ENCODE measurements around the gene PSEN1. TPM values are rescaled to one million over a fixed set of nuclear protein-coding genes. Genes with fewer than 3 reads are reported as not detected.

The PSEN1 gene
- total and polyA plus RNA-seq, 2 donors (not counting 3 experiments of a cell fraction or from before 2014, with no cell fraction given), result 16.5 to 36.8 TPM

DNA sequence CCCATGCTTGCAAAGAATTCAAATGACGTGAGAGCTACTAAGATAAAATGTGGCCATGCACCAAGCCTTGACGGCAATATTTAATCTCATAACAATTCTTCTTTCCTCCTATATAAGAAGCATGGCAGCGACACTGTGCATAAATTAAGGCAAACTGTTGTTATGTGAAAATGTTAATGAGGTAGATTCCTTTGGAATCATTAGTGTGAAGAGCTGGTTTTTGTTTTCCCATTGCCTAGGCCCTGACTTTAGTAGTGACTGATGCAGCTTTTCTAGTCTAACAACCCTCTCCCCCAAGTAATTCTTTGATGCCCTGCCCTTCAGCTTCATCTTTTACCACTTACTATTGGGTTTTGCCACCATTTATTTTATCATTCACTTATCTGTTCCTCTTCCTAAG is 10.6 kb upstream of the PSEN1 start:
- H2AFZ ChIP-seq (ENCODE audit: low read depth, low read length), result no peak overlapping the region
- POLR2A ChIA-PET, result no interaction called here
- peaks cover 7 to 9% of the 10 kb centered on the region in 2 experiments for H3K36me3 ChIP-seq (ENCODE audit: control insufficient read depth in 2 of 2, extremely low read depth in 1 of 2, insufficient read depth in 2 of 2, low read length in 2 of 2)
- no peak overlapping the region for H3K4me2 ChIP-seq (ENCODE audit: insufficient read depth, low read length)
- H3K4me1 ChIP-seq (ENCODE audit: control insufficient read depth, extremely low read depth, insufficient read depth, low read length), result no peaks in the 10 kb centered on the region
- H3K9me1 ChIP-seq (replicated peaks; ENCODE audit: control insufficient read depth, extremely low read depth, insufficient read depth, low read length), result peaks cover 2% of the 10 kb centered on the region
- CTCF ChIA-PET, result no interaction called here
- no peak for DNase-seq (ENCODE audit: low read depth, low spot score)
- TF ChIP-seq FOS (IDR thresholded peaks at IDR 0.05; ENCODE audit: borderline replicate concordance, insufficient read depth, low read length) (no peak), EZH2 (IDR thresholded peaks at IDR 0.05; ENCODE audit: borderline replicate concordance, low read depth, low read length, severe bottlenecking) (no peak), POLR2A (IDR thresholded peaks at IDR 0.05; ENCODE audit: low read depth, low read length) (no peak), POLR2AphosphoS5 (IDR thresholded peaks at IDR 0.05; ENCODE audit: insufficient read depth, low read depth, low read length) (no peak), JUN (IDR thresholded peaks at IDR 0.05; ENCODE audit: borderline replicate concordance, insufficient read depth, insufficient read length, low read depth) (no peak), MYC (IDR thresholded peaks at IDR 0.05; ENCODE audit: low read depth, low read length) (no peak), CTCF (IDR thresholded peaks at IDR 0.05; ENCODE audit: extremely low read depth in 1 of 2, insufficient read depth in 1 of 2, low read depth in 1 of 2, low read length in 2 of 2) (no peak), GATA2 (IDR thresholded peaks at IDR 0.05; ENCODE audit: insufficient read depth, insufficient read length, low read depth, low read length) (no peak)
- TF ChIP-seq, protein P1, sequence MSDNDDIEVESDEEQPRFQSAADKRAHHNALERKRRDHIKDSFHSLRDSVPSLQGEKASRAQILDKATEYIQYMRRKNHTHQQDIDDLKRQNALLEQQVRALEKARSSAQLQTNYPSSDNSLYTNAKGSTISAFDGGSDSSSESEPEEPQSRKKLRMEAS (IDR thresholded peaks at IDR 0.05; ENCODE audit: insufficient read depth, insufficient read length), result no peak
- dilution Hi-C loops (cut with MboI; ENCODE audit: extremely low pct_ligation_motif_present, low sequenced_read_pairs) (no loop called here), intact Hi-C loops (cut with micrococcal nuclease) (no loop called here)
- H4K20me1 ChIP-seq (replicated peaks; ENCODE audit: control insufficient read depth, extremely low read depth, insufficient read depth, low read length), result no peaks in the 10 kb centered on the region
- H3K27ac ChIP-seq (ENCODE audit: insufficient read depth, low read depth, low read length), result no peak overlapping the region
- no peaks in the 10 kb centered on the region for H3K9me3 ChIP-seq (replicated peaks; ENCODE audit: control insufficient read depth, insufficient read depth, low read length)
- no peak for FAIRE-seq
- no peak overlapping the region for H3K9ac ChIP-seq (replicated peaks; ENCODE audit: extremely low read depth, insufficient read depth, low read length)
- H3K27me3 ChIP-seq (ENCODE audit: control insufficient read depth in 2 of 2, insufficient read depth in 2 of 2, low read length in 2 of 2), result no peaks in the 10 kb centered on the region
- no peak overlapping the region for H3K4me3 ChIP-seq (replicated peaks in 1 of 3; ENCODE audit: insufficient read depth in 1 of 3, low read depth in 1 of 3, low read length in 3 of 3)
- no peaks in the 10 kb centered on the region for H3K79me2 ChIP-seq (ENCODE audit: control insufficient read depth, insufficient read depth, low read length)
- no TSS peak for BruUV-seq (replicated peaks)

Measured in endothelial cell of umbilical vein (primary cell).